Measurements from ENCODE around the gene PSMA2. TPM values are rescaled to one million over a fixed set of nuclear protein-coding genes. Genes with fewer than 3 reads are reported as not detected.

Gene PSMA2
- total and polyA plus RNA-seq, 10 donors, result 44.3 to 144 (median 59.5) TPM

- Histone ChIP-seq H3K36me3 (peaks cover 0 to 33% (median 20%) of the 10 kb centered on the region in 6 donors), H3K4me3 (peak overlapping the region; percentile 79 to 97 (median 88)), H3K9me3 (no peaks in the 10 kb centered on the region), H3K27ac (peak overlapping the region in 4 of 8 donors; percentile 82 to 92 (median 88)), H3K4me1 (peaks cover 31 to 91% (median 73%) of the 10 kb centered on the region in 6 donors), H3K27me3 (replicated peaks in 1 of 7) (no peaks in the 10 kb centered on the region)
- intact Hi-C loops (cut with DNase I; ENCODE audit: low total_unique reads), result loop anchor here (10.0 kb wide), 1 partner anchor 904 kb away; no protein-coding TSS in a partner anchor
- TF ChIP-seq POLR2AphosphoS5 (IDR thresholded peaks at IDR 0.05) (no peak), POLR2A (IDR thresholded peaks at IDR 0.05) (no peak), CTCF (IDR thresholded peaks at IDR 0.05 in 8 of 11, conservative IDR thresholded peaks at IDR 0.05 in 3 of 11) (no peak)
- 19 to 30% (median 21%) methylated on average over 5 of the region's 5 CpGs for WGBS, 5 donors
- no peak for DNase-seq
Observed at GRCh38 chr7:42930889-42931288, 1.1 kb downstream of the PSMA2 start.

GRCh38 chr7:42929449-42929848, 2.5 kb downstream of the PSMA2 start:
- Histone ChIP-seq H3K36me3 (peaks cover 2 to 36% (median 22%) of the 10 kb centered on the region in 6 donors), H3K27ac (no peak overlapping the region), H3K9me3 (no peaks in the 10 kb centered on the region), H3K4me3 (no peak overlapping the region), H3K27me3 (replicated peaks in 1 of 7) (no peaks in the 10 kb centered on the region), H3K4me1 (peaks cover 28 to 92% (median 75%) of the 10 kb centered on the region in 6 donors)
- intact Hi-C loops (cut with DNase I; ENCODE audit: low total_unique reads), result no loop called here
- TF ChIP-seq CTCF (IDR thresholded peaks at IDR 0.05 in 8 of 11, conservative IDR thresholded peaks at IDR 0.05 in 3 of 11), result no peak
- TF ChIP-seq POLR2A (IDR thresholded peaks at IDR 0.05), result no peak
- TF ChIP-seq POLR2AphosphoS5 (IDR thresholded peaks at IDR 0.05), result no peak
- WGBS, 5 donors, result 55 to 74% (median 65%) methylated on average over 3 of the region's 3 CpGs
- no peak for DNase-seq

- peaks cover 2 to 43% (median 28%) of the 10 kb centered on the region in 6 donors for H3K36me3 ChIP-seq
- intact Hi-C loops (cut with DNase I; ENCODE audit: low total_unique reads), result no loop called here
- no peak overlapping the region for H3K4me3 ChIP-seq
- H3K4me1 ChIP-seq, result peaks cover 24 to 92% (median 69%) of the 10 kb centered on the region in 6 donors
- TF ChIP-seq POLR2A (IDR thresholded peaks at IDR 0.05) (no peak), POLR2AphosphoS5 (IDR thresholded peaks at IDR 0.05) (no peak), CTCF (IDR thresholded peaks at IDR 0.05 in 8 of 11, conservative IDR thresholded peaks at IDR 0.05 in 3 of 11) (no peak)
- no peak overlapping the region for H3K27ac ChIP-seq
- H3K27me3 ChIP-seq (replicated peaks in 1 of 7), result no peaks in the 10 kb centered on the region
- 61 to 85% (median 78%) methylated on average over 3 of the region's 3 CpGs for WGBS, 5 donors
- no peaks in the 10 kb centered on the region for H3K9me3 ChIP-seq
- no peak for DNase-seq
Observed at GRCh38 chr7:42928754-42929153, 3.2 kb downstream of the PSMA2 start.

GRCh38 chr7:42926204-42926603, 5.8 kb downstream of the PSMA2 start:
- no peak for DNase-seq
- H3K9me3 ChIP-seq, result no peaks in the 10 kb centered on the region
- 46 to 67% (median 55%) methylated on average over 5 of the region's 5 CpGs for WGBS, 5 donors
- intact Hi-C loops (cut with DNase I; ENCODE audit: low total_unique reads), result no loop called here
- peak overlapping the region in 4 of 8 donors; percentile 31 to 55 (median 36) for H3K27ac ChIP-seq
- TF ChIP-seq POLR2A (IDR thresholded peaks at IDR 0.05) (no peak), POLR2AphosphoS5 (IDR thresholded peaks at IDR 0.05) (no peak), CTCF (IDR thresholded peaks at IDR 0.05 in 8 of 11, conservative IDR thresholded peaks at IDR 0.05 in 3 of 11) (no peak)
- peaks cover 2 to 68% (median 50%) of the 10 kb centered on the region in 6 donors for H3K36me3 ChIP-seq
- H3K4me3 ChIP-seq, result no peak overlapping the region
- no peaks in the 10 kb centered on the region for H3K27me3 ChIP-seq (replicated peaks in 1 of 7)
- peaks cover 17 to 85% (median 57%) of the 10 kb centered on the region in 6 donors for H3K4me1 ChIP-seq
